CD4-positive, alpha-beta T cell treated with Interferon alpha-2 for 1 hour (primary cell): ENCODE measurements around the gene RNF150.
A peak's percentile ranks its signal among the peaks of the same experiment; 100 is the strongest.
"Not testable (repeated sequence)": the region's sequence is repeated elsewhere in the genome, so short reads cannot be mapped to it uniquely, and the experiment has no call there.

Experiments used
- DNase-seq, 2 donors: peaks; one replicate each; pipeline ENCODE4 v3.0.0-alpha.2; 2020 to 2022

The RNF150 gene

DNA sequence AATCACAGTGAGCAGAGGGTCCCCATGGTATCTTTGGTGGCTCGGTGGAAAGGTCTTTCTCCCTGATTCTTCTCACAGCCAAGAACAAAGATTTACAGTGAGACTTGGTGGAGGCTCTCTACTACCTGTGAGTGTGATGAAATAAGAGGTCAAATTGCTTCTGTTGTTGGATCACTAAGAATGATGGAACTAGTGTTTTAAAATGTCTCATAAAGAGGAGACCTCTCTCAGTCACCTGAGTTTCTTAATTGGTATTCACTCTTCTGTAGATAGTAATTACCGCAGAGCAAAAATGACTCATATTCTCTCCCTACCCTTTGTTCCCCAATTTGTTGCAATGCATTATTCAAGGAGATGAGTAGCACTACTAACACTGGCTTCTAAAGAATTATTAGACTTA, 276.2 kb downstream of the RNF150 start:
- DNase-seq = no peak

DNA sequence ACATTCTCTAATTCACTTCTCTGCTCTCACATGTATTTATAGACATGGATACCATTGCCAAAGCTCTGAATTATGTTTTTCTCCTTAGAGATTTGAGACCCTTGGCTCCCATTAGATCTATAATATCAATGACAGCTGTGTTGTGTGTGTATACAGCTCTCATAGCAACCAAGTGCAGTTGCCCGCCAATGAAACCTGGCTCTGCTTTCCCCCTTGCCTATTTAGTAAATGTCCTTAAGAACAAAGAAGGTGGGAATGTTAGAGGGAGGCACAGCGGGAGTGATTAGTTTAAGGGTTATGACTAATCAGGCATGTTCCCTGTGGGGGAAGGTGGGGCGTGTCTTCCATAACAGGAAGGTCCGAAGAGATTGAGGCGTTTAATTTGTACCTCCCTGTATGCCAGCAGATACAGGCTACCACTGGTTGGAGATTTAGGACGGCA, 276.6 kb downstream of the RNF150 start:
- no peak for DNase-seq

DNA sequence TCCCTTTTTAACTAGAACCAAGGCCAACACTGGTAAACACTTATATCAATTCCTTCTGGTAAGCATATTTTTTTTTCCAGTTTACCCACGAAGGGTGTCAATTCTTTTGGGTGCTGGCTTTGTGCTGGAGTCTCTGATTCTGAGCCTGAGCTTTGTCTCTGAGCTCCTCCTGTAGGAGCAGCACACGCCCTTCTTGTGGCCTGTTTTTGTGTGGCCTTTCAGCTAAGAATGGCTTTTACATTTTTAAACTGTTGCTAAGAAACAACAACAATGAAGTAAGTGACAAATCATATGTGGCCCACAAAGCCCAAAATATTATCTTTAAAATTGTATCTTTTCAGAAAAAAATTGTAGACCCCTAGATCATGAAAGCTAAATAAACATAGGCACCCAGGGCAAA, 279.1 kb downstream of the RNF150 start:
- DNase-seq = no peak

DNA sequence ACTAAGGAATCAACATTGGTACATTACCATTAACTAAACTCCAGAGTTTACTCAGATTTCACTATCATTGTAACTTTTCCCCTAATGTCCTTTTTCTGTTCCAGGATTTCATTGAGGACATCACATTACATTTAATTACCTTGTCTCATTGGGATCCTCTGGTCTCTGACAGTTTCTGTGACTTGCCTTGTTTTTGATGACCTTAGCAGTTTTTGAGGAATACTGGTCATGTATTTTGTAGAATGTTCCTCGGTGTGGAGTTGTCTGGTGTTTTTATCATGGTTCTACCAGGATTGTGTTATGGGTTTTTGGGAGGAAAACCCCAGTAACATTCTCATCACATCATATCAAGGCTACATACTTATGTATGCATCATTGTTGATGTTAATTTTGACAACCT, 281.5 kb downstream of the RNF150 start:
- DNase-seq = no peak

DNA sequence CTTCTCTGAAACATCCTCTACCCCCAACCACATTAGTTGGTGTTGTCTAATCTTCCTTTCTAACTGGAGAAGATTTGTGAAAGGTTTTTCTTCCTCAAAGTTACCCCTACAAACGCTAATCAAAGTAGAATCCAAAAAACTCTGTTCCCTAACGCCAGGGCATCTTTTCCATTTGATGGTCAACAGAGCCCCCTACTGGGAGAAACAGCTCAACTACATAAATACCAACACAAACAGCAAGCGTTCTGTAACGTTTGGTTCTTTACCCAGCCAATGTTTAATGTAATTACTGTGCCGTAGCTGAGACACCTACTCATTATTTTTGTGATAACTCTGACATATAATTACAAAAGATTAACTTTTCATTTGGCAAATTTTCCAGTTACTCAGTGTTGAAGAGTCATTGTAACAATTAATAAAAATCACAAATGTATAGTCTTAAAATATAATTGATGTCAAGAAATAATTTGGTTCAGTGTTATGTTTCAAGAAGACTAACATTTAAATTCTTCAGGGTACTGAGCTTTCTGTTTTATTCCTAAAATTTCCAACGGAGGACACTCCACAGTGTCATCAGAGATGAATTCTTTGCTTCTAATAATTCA, 282.1 kb downstream of the RNF150 start:
- DNase-seq = peak; percentile 36 to 45

DNA sequence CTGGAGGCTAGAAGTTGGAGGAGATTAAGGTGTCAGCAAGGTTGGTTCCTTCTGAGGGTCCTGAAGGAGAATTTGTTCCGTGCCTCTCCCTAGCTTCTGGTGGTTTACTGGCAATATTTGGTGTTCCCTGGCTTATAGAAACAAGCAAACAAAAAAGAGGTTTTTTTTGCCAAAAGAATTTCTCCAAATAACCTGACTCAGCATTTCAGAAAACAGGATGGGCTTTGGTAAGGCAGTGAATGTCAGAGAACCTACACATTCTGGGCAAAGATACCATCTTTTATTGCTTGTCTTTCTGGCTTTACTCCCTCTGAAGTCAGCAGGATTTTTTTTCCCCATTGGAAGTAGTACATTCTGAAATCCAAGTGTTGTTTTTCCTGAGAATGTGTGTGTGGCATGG, 283.7 kb downstream of the RNF150 start:
- DNase-seq = no peak

DNA sequence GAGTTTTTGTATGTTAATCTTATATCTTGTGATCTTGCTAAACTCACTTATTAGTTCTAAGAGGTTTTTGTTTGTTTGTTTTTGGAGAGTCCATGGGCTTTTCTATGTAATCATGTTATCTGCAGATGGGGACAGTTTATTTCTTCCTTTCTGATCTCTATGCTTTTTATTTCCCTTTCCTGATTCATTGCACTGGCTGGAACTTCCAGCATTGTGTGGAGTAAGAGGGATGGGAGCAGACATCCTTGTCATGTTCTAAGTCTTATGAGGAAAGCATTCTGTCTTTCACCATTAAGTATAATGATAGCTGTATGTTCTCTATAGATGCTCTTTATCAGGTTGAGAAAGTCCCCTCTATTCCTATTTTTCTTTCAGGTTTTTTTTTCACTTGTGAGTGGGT, 286.5 kb downstream of the RNF150 start:
- no peak for DNase-seq

DNA sequence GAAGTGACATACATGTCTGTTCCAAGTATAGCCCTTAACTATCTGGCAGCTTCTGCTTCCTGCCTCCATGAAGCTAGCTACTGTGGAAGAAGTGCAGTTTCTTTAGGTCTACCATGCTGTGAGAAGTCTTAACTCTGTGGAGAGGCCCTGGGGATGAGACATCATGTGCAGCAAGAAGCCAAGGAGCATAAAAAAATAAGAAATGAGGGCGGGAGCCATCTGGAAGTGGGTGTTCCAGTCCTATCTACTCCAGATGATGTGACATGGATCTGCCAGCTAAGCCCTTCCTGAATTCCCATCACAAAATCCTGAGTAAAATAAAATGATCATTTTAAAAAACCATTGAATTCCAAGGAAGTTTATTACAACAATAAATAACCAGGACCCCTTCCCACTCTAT, 289.2 kb downstream of the RNF150 start:
- no peak for DNase-seq

DNA sequence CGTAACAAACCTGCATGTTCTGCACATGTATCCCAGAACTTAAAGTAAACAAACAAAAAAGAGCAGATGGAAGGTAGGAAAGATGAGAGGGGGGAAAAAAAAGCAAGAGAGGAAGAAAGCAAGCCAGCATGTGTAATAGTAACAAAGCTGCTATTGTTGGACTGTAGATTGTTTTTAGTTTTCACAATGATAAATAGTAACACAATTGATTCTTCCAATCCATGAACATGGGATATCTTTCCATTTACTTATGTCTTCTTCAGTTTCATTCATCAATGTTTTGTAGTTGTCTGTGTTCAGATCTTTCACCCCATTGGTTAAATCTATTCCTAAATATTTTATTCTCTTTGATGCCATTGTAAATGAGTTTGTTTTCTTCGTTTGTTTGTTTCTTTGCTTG, 292.1 kb downstream of the RNF150 start:
- no peak for DNase-seq

DNA sequence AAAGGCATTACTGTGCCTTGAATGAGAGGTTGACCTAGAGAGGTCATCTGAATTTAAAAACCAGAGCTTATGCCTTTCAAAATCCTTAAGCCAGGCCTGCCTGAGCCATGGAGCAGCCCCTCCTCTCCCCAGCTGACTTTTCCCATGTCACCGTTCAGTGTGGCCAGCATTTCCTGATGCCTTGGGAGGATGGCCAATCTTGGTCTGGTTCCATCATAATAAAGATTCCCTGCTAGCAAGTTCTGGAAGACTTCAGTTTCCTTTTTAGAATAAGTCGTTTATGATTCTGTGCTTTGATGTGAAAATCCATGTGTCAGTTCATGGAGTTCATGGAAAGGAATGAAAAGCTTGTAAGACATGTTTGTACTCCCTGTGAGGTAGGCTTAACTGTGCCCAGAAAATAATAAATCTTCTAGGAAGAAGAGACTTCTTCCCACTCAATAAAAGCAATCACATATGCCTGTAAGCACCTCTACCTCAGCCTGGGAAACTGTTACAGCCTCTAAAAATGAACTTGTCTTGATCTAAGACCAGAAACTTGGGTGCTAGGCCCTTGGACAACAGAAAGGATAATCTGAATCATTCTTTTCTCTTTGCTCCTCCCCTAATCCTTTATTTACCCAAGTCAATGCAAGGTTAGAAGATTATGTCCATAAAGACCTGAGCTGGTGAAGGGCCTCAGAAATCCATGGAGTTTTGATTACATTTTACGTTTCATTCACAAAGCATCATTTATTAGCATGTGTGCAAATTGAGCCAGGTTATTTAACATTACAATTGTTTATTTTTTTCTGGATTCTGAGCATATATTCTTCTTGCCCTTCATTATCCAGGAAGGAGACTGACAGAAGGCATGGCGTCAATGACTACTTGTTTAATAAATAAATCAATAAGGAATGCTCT, 293.1 kb downstream of the RNF150 start:
- no peak for DNase-seq

DNA sequence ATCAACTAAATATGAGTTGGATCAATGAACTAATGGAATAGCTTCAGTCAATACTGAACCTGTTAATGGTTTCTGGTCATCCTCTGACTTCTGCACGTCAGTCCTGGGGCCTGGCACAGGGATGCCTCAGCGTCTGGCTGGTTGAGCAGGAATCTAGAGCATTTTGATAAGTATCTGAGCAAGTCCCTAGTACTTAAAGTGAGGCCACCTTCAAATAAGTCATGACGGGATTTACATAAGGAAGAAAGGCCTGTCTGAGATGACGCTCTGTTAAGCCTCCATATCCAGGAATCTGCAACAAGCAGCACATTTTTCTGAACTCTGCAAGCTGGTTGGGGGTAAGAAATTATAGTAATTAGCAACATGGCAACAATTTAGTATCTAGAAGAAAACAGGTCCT, 293.9 kb downstream of the RNF150 start:
- no peak for DNase-seq

DNA sequence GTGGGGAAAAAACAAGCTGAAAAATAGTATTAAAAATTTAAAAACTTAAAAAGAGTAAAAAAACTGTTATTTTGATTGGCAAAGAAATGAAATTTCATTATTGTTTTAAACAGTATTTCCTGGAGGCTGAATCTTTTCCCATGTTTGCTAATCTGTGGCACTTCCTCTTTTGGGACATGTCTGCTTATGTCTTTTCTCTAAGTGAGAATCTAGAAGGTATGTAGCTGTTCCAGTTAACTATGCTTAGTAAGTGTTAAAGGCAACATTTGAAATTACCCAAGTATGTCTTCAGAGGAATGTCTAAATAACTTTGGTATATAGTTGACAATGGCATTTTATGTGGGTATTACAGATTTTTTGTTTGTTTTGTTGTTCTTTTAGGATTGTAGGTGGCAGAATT, 295.5 kb downstream of the RNF150 start:
- DNase-seq = no peak

DNA sequence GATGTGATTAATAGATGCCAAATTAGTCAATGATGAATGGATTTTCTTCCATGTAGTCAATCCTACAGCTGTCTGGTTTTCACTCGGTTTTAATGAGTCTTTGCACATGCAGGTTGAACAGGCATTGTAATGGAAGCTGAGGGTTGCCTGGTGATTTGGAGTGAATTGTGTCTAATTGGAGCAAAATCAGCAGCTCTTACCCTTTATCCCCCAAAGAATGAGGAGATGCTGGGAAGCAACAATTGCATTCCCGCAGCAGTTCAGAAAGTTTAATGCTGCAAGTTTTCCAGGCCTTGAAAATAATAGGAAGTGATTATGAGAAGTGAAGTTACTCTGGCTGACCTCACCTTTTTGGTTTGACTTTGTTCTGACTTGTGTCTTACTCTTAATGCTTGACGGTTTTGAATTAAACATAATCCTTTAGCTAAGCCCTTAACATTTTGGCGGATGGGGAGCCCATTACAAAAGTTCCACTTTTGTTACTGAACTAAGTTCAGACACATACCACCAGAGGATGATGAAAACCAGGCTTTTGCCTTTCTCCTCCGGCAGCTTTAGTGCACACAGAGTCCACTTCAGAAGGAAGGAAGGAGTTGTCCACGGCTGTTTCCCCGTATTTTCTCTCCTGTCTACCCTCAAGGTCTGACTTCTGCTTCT, 298.3 kb downstream of the RNF150 start:
- no peak for DNase-seq

DNA sequence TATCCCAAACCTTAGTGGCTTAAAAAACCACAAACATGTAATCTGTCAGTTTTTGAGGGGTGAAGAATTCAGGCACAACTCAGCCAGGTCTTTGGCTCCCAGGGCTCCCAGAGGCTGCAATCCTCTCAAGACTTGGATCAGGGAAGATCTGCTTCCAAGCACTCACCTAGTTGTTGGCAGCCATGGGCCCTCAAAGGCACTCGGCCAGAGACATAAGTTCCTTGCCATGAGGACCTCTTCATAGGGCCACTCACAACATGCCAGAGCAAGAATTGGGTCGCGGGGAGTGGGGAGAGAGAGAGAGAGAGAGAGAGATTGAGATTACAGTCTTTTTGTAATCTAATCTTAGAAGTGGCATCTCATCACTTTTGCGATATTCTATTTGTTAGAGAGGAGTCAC, 300.0 kb downstream of the RNF150 start:
- DNase-seq = no peak

DNA sequence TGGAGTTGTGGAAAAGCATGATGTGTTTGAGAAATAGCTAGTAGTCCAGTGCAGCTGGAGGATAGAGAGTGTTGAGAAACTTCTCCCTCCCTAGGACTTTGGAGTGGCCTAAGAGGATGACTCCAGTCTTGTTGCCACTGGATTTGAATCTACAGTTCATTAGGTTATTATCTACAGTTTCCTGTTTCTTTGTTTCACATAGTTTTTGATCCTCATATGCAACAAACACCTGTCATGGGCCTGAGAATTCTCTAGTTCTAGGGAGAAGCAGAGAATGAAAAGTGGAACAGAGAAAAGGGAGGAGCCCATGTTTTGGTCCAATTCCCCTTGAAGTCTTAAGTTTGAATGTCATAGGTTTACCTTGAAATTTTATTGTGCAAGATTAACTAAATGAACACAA, 303.4 kb downstream of the RNF150 start:
- no peak for DNase-seq

DNA sequence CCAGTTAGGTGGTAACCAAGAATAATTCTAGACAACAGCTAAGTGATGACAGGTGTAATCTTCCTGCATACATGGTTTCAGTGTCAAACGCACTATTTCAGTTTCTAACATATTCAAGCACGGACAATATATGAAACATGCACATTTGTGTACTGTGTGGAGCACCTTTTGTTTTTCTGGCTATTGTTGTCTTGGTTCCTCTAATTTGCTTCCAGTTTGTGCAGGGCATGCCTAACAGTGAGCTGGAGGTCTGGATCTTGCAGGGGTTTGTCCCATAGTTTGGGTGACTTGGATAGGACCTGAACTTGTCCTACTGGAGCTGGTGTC, 306.6 kb downstream of the RNF150 start:
- DNase-seq = no peak

DNA sequence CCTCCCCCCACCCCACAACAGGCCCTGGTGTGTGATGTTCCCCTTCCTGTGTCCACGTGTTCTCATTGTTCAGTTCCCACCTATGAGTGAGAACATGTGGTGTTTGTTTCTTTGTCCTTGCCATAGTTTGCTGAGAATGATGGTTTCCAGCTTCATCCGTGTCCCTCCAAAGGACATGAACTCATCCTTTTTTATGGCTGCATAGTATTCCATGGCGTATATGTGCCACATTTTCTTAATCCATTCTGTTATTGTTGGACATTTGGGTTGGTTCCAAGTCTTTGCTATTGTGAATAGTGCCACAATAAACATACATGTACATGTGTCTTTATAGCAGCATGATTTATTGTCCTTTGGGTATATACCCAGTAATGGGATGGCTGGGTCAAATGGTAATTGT, 312.7 kb downstream of the RNF150 start:
- not testable (repeated sequence) for DNase-seq

DNA sequence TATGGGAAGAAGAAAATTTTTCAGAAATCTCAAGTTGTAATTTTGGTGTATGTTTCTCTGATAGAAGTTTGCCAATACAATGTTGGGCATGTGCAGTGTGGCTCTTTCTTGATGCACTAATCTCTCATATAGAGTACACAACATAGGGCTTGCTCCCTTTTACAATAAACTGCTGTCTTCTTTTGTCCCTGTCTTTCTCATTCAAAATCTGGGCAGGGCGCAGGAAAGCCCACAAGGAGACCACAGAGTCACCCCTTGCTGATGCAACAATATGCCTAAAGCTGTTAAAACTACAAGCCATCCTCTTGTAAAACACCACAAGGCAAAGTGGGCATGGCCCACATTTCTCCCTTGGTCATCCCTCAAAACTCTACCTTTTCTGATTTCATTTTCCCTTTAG, 313.7 kb downstream of the RNF150 start:
- no peak for DNase-seq

DNA sequence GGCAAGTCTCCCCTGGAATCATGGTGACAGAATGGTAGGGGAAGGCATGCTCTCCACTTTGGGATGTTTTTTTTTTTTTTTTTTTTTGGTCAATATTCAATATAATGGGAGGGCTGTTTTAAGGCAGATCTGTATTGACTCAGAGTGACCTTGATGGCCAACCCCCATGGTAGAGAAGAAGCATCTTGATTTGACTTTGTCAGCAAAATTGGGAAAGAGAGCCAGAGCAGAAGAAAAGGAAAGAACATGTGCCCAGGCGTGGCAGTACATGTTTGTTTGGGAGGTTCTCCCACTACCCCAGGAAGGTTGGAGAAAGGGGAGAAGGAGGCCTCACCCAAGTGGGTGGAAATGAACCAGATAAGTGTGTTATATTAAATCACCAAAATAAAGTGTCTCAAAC, 314.8 kb downstream of the RNF150 start:
- DNase-seq = no peak

DNA sequence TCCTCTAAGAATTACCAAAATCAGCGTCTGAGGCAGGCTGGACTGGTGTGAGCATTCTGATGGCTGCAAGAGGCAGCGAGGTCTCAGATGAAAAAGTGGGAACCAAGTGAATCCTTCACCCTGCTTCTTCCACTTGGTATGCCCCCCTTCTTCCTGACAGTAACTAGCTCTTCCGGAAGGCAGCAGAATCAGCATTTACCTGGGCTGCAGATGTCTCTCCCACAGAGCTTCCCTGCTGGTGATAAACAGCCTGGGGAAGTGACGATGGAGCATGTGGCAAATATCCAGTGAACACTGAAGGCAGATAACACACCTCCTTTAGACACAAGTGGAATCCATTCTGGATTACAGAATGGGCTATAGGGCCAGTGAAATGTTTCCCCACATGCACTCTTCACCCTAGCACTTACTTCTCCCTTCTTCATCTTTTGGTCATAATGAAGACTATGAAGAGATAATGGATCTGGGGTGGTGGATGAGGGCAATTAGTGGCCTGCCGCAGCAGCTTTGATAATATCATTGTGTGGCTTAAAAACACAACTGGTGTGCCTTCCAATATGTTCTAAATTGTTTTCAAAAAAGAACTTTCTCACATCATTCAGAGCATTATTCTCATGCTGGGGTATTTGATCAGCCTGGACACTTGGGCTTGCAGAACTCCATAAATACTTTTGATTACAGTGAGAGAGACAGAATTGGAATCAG, 316.3 kb downstream of the RNF150 start:
- no peak for DNase-seq

DNA sequence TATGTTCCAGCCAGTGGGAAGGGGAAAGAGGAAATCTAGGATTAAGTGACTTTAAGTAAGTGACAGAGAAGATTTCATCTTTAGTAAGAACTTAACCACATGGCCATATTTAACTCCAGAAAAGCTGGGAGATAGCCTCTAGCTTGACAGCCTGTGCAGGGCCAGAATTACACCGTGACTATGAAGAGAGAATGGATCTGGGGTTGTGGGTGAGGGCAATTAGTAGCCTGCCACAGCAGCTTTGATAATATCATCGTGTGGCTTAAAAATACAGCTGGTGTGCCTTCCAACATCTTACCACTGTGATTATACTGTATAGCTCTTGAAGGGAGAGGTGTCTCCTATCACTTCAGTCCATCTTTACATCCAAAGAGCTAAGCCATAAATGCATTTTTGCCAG, 319.5 kb downstream of the RNF150 start:
- no peak for DNase-seq

DNA sequence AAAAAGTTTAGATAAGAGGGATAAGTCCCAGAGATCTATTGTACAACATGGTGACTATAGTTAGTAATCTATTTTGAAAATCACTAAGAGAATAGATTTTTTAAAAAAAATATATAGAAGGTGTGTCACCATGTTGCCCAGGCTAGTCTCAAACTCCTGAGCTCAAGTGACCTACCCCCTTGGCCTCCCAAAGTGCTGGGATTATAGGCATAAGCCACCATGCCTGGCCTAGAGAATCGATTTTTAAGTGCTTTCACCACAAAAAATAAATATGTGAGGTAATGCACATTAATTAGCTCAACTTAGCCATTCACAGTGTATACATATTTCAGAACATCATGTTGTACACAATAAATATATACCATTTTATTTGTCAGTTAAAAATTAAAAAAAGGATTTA, 320.4 kb downstream of the RNF150 start:
- DNase-seq = no peak

DNA sequence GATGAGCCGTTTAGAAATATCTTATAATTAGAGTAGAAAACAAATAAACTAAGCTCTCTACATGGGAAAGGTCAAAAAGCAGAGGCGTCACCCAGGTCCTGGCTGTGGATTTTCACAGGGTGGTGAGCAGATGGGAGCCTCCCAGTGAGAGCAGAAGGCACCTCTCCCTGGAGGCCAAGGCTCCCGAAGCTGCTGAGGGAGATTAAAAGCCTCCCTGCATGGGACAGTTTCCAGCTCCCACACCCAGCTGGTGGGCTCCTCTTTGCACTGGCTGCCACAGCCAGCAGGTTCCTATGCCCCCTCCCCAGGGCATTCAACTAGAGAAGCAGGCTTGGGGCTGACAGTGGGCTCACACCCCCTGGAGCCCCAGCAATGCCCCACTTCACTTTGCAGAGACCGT, 321.8 kb downstream of the RNF150 start:
- DNase-seq = no peak
